GM12872 (cell line): ENCODE data around the gene SERTAD1.

Experiments
- CTCF ChIP-seq: IDR thresholded peaks from 3 replicates; pipeline ENCODE4 v1.5.1; 2011; ENCODE audit warnings: low read depth, mild to moderate bottlenecking, low read length, moderate library complexity; ENCODE audit not compliant: insufficient read depth

Gene SERTAD1

GRCh38 chr19:40458597-40458974 lies 32.8 kb upstream of the SERTAD1 start:
- TF ChIP-seq CTCF: no peak

- TF ChIP-seq CTCF: no peak
Measured at GRCh38 chr19:40457953-40458596, 32.3 kb upstream of the SERTAD1 start.

GRCh38 chr19:40457048-40457447 lies 31.3 kb upstream of the SERTAD1 start:
- no peak for TF ChIP-seq CTCF

- TF ChIP-seq CTCF: no peak
Measured at GRCh38 chr19:40453151-40453735, 27.5 kb upstream of the SERTAD1 start.

- no peak for TF ChIP-seq CTCF
Measured at GRCh38 chr19:40452016-40452415, 26.2 kb upstream of the SERTAD1 start.

GRCh38 chr19:40450664-40451063 lies 24.9 kb upstream of the SERTAD1 start:
- TF ChIP-seq CTCF: no peak

- no peak for TF ChIP-seq CTCF
Measured at GRCh38 chr19:40449506-40449905, 23.7 kb upstream of the SERTAD1 start.
